GM12878 (cell line): ENCODE results near the gene S100A12. TPM values are rescaled to one million over a fixed set of nuclear protein-coding genes. Genes with fewer than 3 reads are reported as not detected.

Experiments used
- ATF3 ChIP-seq: IDR thresholded peaks from 2 replicates; pipeline ENCODE4 v1.6.1; 2011; ENCODE audit warnings: low read depth, mild to moderate bottlenecking, low read length, moderate library complexity, borderline replicate concordance; ENCODE audit errors: extremely low read depth
- BCL11A ChIP-seq: IDR thresholded peaks from 2 replicates; pipeline ENCODE4 v1.6.1; 2011; ENCODE audit warnings: low read depth, low read length
- BHLHE40 ChIP-seq, 2 experiments: fragments of 450-650 bp in 1 of 2; IDR thresholded peaks; 2 replicates each; pipeline ENCODE4 v1.6.1; 2011 to 2017; ENCODE audit warnings: low read depth in 2 of 2, borderline replicate concordance in 1 of 2, improper control_type of control experiment in 1 of 2, low read length in 1 of 2, mild to moderate bottlenecking in 1 of 2
- CUX1 ChIP-seq: IDR thresholded peaks from 2 replicates; pipeline ENCODE4 v1.6.1; 2012; ENCODE audit warnings: improper control_type of control experiment, low read depth, low read length; ENCODE audit not compliant: insufficient replicate concordance
- DPF2 ChIP-seq: fragments of 450-650 bp; IDR thresholded peaks from 2 replicates; pipeline ENCODE4 v1.6.1; 2017; ENCODE audit warnings: mild to moderate bottlenecking
- FOS ChIP-seq: IDR thresholded peaks from 3 replicates; pipeline ENCODE4 v1.6.1; 2011; ENCODE audit warnings: borderline replicate concordance; ENCODE audit not compliant: insufficient read length; ENCODE audit errors: extremely low read depth
- LARP7 ChIP-seq: fragments of 450-650 bp; IDR thresholded peaks from 2 replicates; pipeline ENCODE4 v1.6.1; 2017; ENCODE audit warnings: mild to moderate bottlenecking
- MEF2A ChIP-seq: IDR thresholded peaks from 2 replicates; pipeline ENCODE4 v1.6.1; 2011; ENCODE audit warnings: low read depth, mild to moderate bottlenecking, low read length, moderate library complexity; ENCODE audit not compliant: insufficient read depth
- MEF2B ChIP-seq: fragments of 450-650 bp; IDR thresholded peaks from 2 replicates; pipeline ENCODE4 v1.6.1; 2018; ENCODE audit warnings: mild to moderate bottlenecking, moderate library complexity; ENCODE audit not compliant: partially characterized antibody, poor library complexity, severe bottlenecking
- NFXL1 ChIP-seq: fragments of 450-650 bp; IDR thresholded peaks from 2 replicates; pipeline ENCODE4 v1.6.1; 2017; ENCODE audit warnings: antibody characterized with exemption, mild to moderate bottlenecking, borderline replicate concordance
- NFYA ChIP-seq: IDR thresholded peaks from 2 replicates; pipeline ENCODE4 v1.6.1; 2011; ENCODE audit warnings: low read depth, mild to moderate bottlenecking, low read length, improper control_type of control experiment, borderline replicate concordance
- SMC3 ChIP-seq: IDR thresholded peaks from 2 replicates; pipeline ENCODE4 v1.6.1; 2011; ENCODE audit warnings: low read length, improper control_type of control experiment, borderline replicate concordance
- SREBF1 ChIP-seq: IDR thresholded peaks from 2 replicates; pipeline ENCODE4 v1.6.1; 2012; ENCODE audit warnings: mild to moderate bottlenecking, low read length
- SRF ChIP-seq, 2 experiments: IDR thresholded peaks; 2 replicates each; pipeline ENCODE4 v1.6.1; 2011; ENCODE audit warnings: low read depth in 2 of 2, low read length in 2 of 2, mild to moderate bottlenecking in 1 of 2, moderate library complexity in 1 of 2
- TARDBP ChIP-seq: IDR thresholded peaks from 2 replicates; pipeline ENCODE4 v1.6.1; 2016; ENCODE audit warnings: borderline replicate concordance
- TCF12 ChIP-seq: IDR thresholded peaks from 2 replicates; pipeline ENCODE4 v1.6.1; 2011; ENCODE audit warnings: low read depth, mild to moderate bottlenecking, low read length
- ZNF592 ChIP-seq: fragments of 450-650 bp; IDR thresholded peaks from 2 replicates; pipeline ENCODE4 v1.6.1; 2017; ENCODE audit warnings: mild to moderate bottlenecking, moderate library complexity
- polyA plus RNA-seq, 11 experiments: library from polyadenylated mRNA; depleted of rRNA in 4 of 11; unstranded in 6 of 11; stranded (reverse) in 5 of 11; fragments of >200 nt; fragmentation: Nextera tagmentation in 4 of 11; fragmentation: Illumina TruSeq in 1 of 11; extraction: Ambion mirVana in 4 of 11; extraction: Trizol in 1 of 11; gene quantifications; 1 replicate in 1 of 11; 2 replicates in 10 of 11; pipeline versions ENCODE4 v1.2.1 to v1.2.3, GENCODE V29; 2011 to 2016; ENCODE audit warnings: inconsistent platforms in 2 of 11, missing spikeins in 2 of 11, low read depth in 1 of 11
- total RNA-seq, 4 experiments: library from RNA; depleted of rRNA in 3 of 4; stranded (reverse); fragments of >200 nt in 3 of 4; fragmentation: Illumina TruSeq in 1 of 4; extraction: Trizol in 1 of 4; gene quantifications; 2 replicates each; pipeline versions ENCODE4 v1.2.1 to v1.2.3, GENCODE V29; 2013 to 2021

Gene S100A12
- total and polyA plus RNA-seq, 10 of the 15 experiments (the other 5 are each of a cell fraction or from before 2014, with no cell fraction given) = not detected

GRCh38 chr1:153336650-153337049 is 38.8 kb downstream of the S100A12 start (continued):
- 0 out of 2 replicates have a peak, but pooled peaks have one; percentile 59 for TF ChIP-seq MEF2A
- TF ChIP-seq FOS = no peak
- TF ChIP-seq SMC3 = no peak
- no peak for TF ChIP-seq ZNF592
- TF ChIP-seq CUX1 = no peak
- no peak for TF ChIP-seq LARP7
- TF ChIP-seq MEF2B = peak; percentile 57
- no peak for TF ChIP-seq DPF2
- no peak for TF ChIP-seq NFXL1
- TF ChIP-seq ATF3 = no peak
- no peak for TF ChIP-seq BCL11A
- TF ChIP-seq SRF (IDR thresholded peaks at IDR 0.05; ENCODE audit: low read depth in 2 of 2, low read length in 2 of 2) = peak in 1 of 2 experiments; percentile 76; a peak in 2 of 4 replicates
- TF ChIP-seq NFYA = no peak
- no peak for TF ChIP-seq SREBF1
- no peak for TF ChIP-seq BHLHE40 (IDR thresholded peaks at IDR 0.05; ENCODE audit: borderline replicate concordance in 1 of 2, low read depth in 2 of 2, low read length in 1 of 2)
- TF ChIP-seq TARDBP = no peak
- no peak for TF ChIP-seq TCF12
